ENCODE measurements around the gene RASGRF1.

Gene RASGRF1

DNA sequence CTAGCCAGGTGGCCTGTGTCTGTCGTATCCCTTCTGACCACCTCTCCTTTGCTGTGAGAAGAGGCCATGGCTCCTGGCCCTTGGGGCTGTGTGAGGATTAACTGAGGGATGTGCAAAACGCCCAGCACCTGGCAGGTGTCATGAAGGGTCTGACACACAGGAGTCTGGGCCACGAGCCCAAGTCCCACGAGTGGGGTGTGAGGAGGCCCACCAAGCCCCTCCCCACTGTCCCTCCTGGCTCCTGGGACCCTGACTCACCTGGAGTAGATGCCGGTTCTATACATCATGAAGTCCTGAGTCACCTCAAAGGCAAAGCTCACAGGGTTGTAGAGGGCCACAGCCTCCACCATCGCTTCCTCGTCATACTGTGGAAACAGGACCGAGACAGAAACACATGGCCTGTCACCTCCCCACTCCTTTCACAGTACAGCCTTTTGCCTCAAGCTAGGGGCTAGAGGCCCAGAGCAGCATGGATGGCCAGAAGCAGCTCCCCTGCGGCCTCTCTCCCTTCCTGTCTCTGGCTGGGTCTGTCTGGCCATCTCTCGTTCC lies 165.4 kb downstream of the RASGRF1 start:
- Histone ChIP-seq H3K4me3 (ENCODE audit: low read length) (no peak overlapping the region), H3K79me2 (ENCODE audit: low read length) (peaks cover 18% of the 10 kb centered on the region; the same call in 1 of the 2 replicates), H3K27me3 (ENCODE audit: low read depth, low read length) (no peaks in the 10 kb centered on the region), H3K36me3 (replicated peaks; ENCODE audit: low read depth, low read length) (peaks cover 86% of the 10 kb centered on the region), H3K9ac (ENCODE audit: low read length) (no peak overlapping the region), H4K20me1 (ENCODE audit: insufficient read depth, low read length) (peaks cover 42% of the 10 kb centered on the region), H3K27ac (ENCODE audit: low read length) (no peak overlapping the region), H3K9me3 (ENCODE audit: insufficient read depth, low read length) (no peaks in the 10 kb centered on the region), H3K4me2 (ENCODE audit: low read length) (no peak overlapping the region), H2AFZ (ENCODE audit: low read depth, low read length) (no peak overlapping the region), H3K4me1 (ENCODE audit: low read length) (peaks cover 21% of the 10 kb centered on the region)
- TF ChIP-seq EZH2phosphoT487 (IDR thresholded peaks at IDR 0.05; ENCODE audit: low read depth) = no peak
- TF ChIP-seq, protein P1, sequence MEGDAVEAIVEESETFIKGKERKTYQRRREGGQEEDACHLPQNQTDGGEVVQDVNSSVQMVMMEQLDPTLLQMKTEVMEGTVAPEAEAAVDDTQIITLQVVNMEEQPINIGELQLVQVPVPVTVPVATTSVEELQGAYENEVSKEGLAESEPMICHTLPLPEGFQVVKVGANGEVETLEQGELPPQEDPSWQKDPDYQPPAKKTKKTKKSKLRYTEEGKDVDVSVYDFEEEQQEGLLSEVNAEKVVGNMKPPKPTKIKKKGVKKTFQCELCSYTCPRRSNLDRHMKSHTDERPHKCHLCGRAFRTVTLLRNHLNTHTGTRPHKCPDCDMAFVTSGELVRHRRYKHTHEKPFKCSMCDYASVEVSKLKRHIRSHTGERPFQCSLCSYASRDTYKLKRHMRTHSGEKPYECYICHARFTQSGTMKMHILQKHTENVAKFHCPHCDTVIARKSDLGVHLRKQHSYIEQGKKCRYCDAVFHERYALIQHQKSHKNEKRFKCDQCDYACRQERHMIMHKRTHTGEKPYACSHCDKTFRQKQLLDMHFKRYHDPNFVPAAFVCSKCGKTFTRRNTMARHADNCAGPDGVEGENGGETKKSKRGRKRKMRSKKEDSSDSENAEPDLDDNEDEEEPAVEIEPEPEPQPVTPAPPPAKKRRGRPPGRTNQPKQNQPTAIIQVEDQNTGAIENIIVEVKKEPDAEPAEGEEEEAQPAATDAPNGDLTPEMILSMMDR (IDR thresholded peaks at IDR 0.05; ENCODE audit: low read depth, low read length) = no peak

GRCh38 chr15:78923480-78924360 lies 166.9 kb downstream of the RASGRF1 start:
- peaks cover 81% of the 10 kb centered on the region for H3K36me3 ChIP-seq (replicated peaks; ENCODE audit: low read depth, low read length)
- peaks cover 14% of the 10 kb centered on the region; the same call in 1 of the 2 replicates for H3K79me2 ChIP-seq (ENCODE audit: low read length)
- H3K9ac ChIP-seq (ENCODE audit: low read length) = no peak overlapping the region
- H3K27ac ChIP-seq (ENCODE audit: low read length) = peak overlapping the region; percentile 51
- H3K4me2 ChIP-seq (ENCODE audit: low read length) = no peak overlapping the region
- peaks cover 42% of the 10 kb centered on the region for H4K20me1 ChIP-seq (ENCODE audit: insufficient read depth, low read length)
- no peak for TF ChIP-seq EZH2phosphoT487 (IDR thresholded peaks at IDR 0.05; ENCODE audit: low read depth)
- TF ChIP-seq, protein P1 (IDR thresholded peaks at IDR 0.05; ENCODE audit: low read depth, low read length) = no peak
- H3K4me3 ChIP-seq (ENCODE audit: low read length) = no peak overlapping the region
- no peak overlapping the region for H2AFZ ChIP-seq (ENCODE audit: low read depth, low read length)
- H3K27me3 ChIP-seq (ENCODE audit: low read depth, low read length) = no peaks in the 10 kb centered on the region
- no peaks in the 10 kb centered on the region for H3K9me3 ChIP-seq (ENCODE audit: insufficient read depth, low read length)
- peaks cover 21% of the 10 kb centered on the region for H3K4me1 ChIP-seq (ENCODE audit: low read length)

DNA sequence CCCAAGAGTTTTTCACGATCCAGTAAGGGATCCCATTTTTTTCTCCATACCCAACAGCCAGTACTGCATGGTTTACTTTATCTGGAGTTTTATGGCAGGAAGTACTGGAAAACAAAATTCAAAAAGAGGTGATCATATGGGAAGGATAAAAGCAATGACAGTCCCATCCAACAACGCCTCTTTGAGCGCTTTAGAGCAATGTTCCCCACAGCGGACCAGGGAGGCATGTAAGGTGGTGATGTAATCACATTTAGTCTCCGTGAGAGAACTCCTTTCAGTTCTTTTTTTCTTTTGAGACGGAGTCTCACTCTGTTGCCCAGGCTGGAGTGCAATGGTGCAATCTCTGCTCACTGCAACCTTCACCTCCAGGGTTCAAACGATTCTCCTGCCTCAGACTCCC lies 167.6 kb downstream of the RASGRF1 start:
- Histone ChIP-seq H4K20me1 (ENCODE audit: insufficient read depth, low read length) (peaks cover 42% of the 10 kb centered on the region), H3K27ac (ENCODE audit: low read length) (peak overlapping the region; percentile 51), H3K27me3 (ENCODE audit: low read depth, low read length) (no peaks in the 10 kb centered on the region), H3K4me1 (ENCODE audit: low read length) (peaks cover 21% of the 10 kb centered on the region), H3K4me2 (ENCODE audit: low read length) (no peak overlapping the region), H3K4me3 (ENCODE audit: low read length) (no peak overlapping the region), H2AFZ (ENCODE audit: low read depth, low read length) (no peak overlapping the region), H3K9ac (ENCODE audit: low read length) (no peak overlapping the region), H3K9me3 (ENCODE audit: insufficient read depth, low read length) (no peaks in the 10 kb centered on the region), H3K79me2 (ENCODE audit: low read length) (peaks cover 12% of the 10 kb centered on the region; the same call in 1 of the 2 replicates), H3K36me3 (replicated peaks; ENCODE audit: low read depth, low read length) (peaks cover 82% of the 10 kb centered on the region)
- TF ChIP-seq EZH2phosphoT487 (IDR thresholded peaks at IDR 0.05; ENCODE audit: low read depth) = no peak
- TF ChIP-seq, protein P1 (IDR thresholded peaks at IDR 0.05; ENCODE audit: low read depth, low read length) = no peak

DNA sequence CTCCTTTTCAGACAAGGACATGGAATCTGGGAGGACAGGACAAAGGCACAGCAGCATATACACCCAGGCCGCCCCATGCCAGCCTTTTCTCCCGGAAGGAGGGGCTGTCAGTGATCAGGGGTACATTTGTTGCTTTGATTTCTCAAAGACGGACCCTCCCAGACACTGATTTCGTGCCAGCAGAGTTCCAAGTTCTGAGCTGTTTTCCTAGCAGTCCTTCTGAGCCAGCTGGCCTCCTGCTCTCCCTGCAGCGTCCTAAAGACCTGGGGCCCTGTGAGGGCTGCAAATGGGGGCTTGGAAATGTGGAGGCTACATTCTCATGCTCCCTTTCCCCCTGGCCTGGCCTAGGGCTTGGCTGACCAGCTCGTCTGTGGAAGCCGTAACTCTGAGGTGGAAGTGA lies 168.1 kb downstream of the RASGRF1 start:
- H3K27me3 ChIP-seq (ENCODE audit: low read depth, low read length) = no peaks in the 10 kb centered on the region
- H2AFZ ChIP-seq (ENCODE audit: low read depth, low read length) = no peak overlapping the region
- peaks cover 81% of the 10 kb centered on the region for H3K36me3 ChIP-seq (replicated peaks; ENCODE audit: low read depth, low read length)
- no peaks in the 10 kb centered on the region for H3K9me3 ChIP-seq (ENCODE audit: insufficient read depth, low read length)
- H4K20me1 ChIP-seq (ENCODE audit: insufficient read depth, low read length) = peaks cover 39% of the 10 kb centered on the region
- no peak overlapping the region for H3K9ac ChIP-seq (ENCODE audit: low read length)
- H3K4me1 ChIP-seq (ENCODE audit: low read length) = peaks cover 21% of the 10 kb centered on the region
- H3K4me3 ChIP-seq (ENCODE audit: low read length) = no peak overlapping the region
- TF ChIP-seq, protein P1 (IDR thresholded peaks at IDR 0.05; ENCODE audit: low read depth, low read length) = no peak
- TF ChIP-seq EZH2phosphoT487 (IDR thresholded peaks at IDR 0.05; ENCODE audit: low read depth) = no peak
- no peak overlapping the region for H3K4me2 ChIP-seq (ENCODE audit: low read length)
- H3K79me2 ChIP-seq (ENCODE audit: low read length) = peaks cover 8% of the 10 kb centered on the region; the same call in 1 of the 2 replicates
- H3K27ac ChIP-seq (ENCODE audit: low read length) = peak overlapping the region; percentile 51

Measured in OCI-LY3 (cell line).